Keratinocyte (primary cell): ENCODE results near the gene FURIN. TPM values are rescaled to one million over a fixed set of nuclear protein-coding genes. Genes with fewer than 3 reads are reported as not detected.
A peak's percentile ranks its signal among the peaks of the same experiment; 100 is the strongest.

Experiments used
- DNase-seq: peaks from one replicate; pipeline ENCODE4 v3.0.0-alpha.2; 2011; ENCODE audit warnings: low read depth, missing footprints, low spot score
- FAIRE-seq: peaks from 2 replicates; lab custom pipeline; 2011; peaks lifted over from hg19 to GRCh38; lab: Jason Lieb, UNC
- H2AFZ ChIP-seq: 2 replicates; pipeline ENCODE4 v1.6.0; 2012; ENCODE audit warnings: low read length, control low read depth, inconsistent platforms; ENCODE audit not compliant: control insufficient read depth
- H3K27ac ChIP-seq: 2 replicates; pipeline ENCODE4 v1.5.1; 2011; ENCODE audit warnings: low read length; ENCODE audit not compliant: control insufficient read depth, insufficient read depth
- H3K27me3 ChIP-seq: 3 replicates; pipeline ENCODE4 v1.6.0; 2011; ENCODE audit warnings: low read length; ENCODE audit not compliant: control insufficient read depth, insufficient read depth; ENCODE audit errors: extremely low read depth
- H3K36me3 ChIP-seq, 2 experiments: 2 replicates in 1 of 2; 3 replicates in 1 of 2; pipeline ENCODE4 v1.5.1; 2011; ENCODE audit warnings: low read length in 2 of 2, mild to moderate bottlenecking in 1 of 2; ENCODE audit not compliant: control insufficient read depth in 2 of 2, insufficient read depth in 2 of 2; ENCODE audit errors: extremely low read depth in 1 of 2
- H3K4me1 ChIP-seq: 3 replicates; pipeline ENCODE4 v1.5.1; 2011; ENCODE audit warnings: low read length; ENCODE audit not compliant: control insufficient read depth, insufficient read depth; ENCODE audit errors: extremely low read depth
- H3K4me2 ChIP-seq: 3 replicates; pipeline ENCODE4 v1.6.0; 2011; ENCODE audit warnings: low read depth, low read length; ENCODE audit not compliant: control insufficient read depth, insufficient read depth; ENCODE audit errors: extremely low read depth
- H3K4me3 ChIP-seq, 3 experiments: fragments of 200-600 bp in 1 of 3; sonication (generic) in 1 of 3; 2 replicates in 2 of 3; 3 replicates in 1 of 3; pipeline ENCODE4 v1.5.1; 2011 to 2016; ENCODE audit warnings: low read length in 3 of 3, mild to moderate bottlenecking in 3 of 3, control low read depth in 2 of 3, inconsistent platforms in 1 of 3, low read depth in 1 of 3, mixed read lengths in 1 of 3, mixed run types in 1 of 3, moderate library complexity in 1 of 3; ENCODE audit not compliant: control insufficient read depth in 2 of 3, insufficient read depth in 2 of 3; ENCODE audit errors: extremely low read depth in 1 of 3
- H3K79me2 ChIP-seq: 2 replicates; pipeline ENCODE4 v1.6.0; 2012; ENCODE audit warnings: low read length; ENCODE audit not compliant: control insufficient read depth, insufficient read depth
- H3K9ac ChIP-seq: 3 replicates; pipeline ENCODE4 v1.6.0; 2011; ENCODE audit warnings: low read length; ENCODE audit not compliant: control insufficient read depth, insufficient read depth; ENCODE audit errors: extremely low read depth
- H3K9me1 ChIP-seq: 3 replicates; pipeline ENCODE4 v1.6.0; 2011; ENCODE audit warnings: low read length; ENCODE audit not compliant: control insufficient read depth, insufficient read depth; ENCODE audit errors: extremely low read depth
- H3K9me3 ChIP-seq: 2 replicates; pipeline ENCODE4 v1.5.1; 2012; ENCODE audit warnings: low read depth, low read length; ENCODE audit not compliant: control insufficient read depth
- H4K20me1 ChIP-seq: 3 replicates; pipeline ENCODE4 v1.6.0; 2011; ENCODE audit warnings: low read length; ENCODE audit not compliant: control insufficient read depth, insufficient read depth; ENCODE audit errors: extremely low read depth
- EZH2 ChIP-seq: IDR thresholded peaks from one replicate; pipeline ENCODE4 v1.6.1; 2012; ENCODE audit warnings: inconsistent platforms, mild to moderate bottlenecking, low read length, moderate library complexity
- dilution Hi-C: fragments of 300-500 bp; cut with MboI; formaldehyde crosslinking; loops from one replicate; pipeline ENCODE4 v1.7.0; 2020; ENCODE audit warnings: low sequenced_read_pairs; ENCODE audit not compliant: extremely low pct_ligation_motif_present
- polyA plus RNA-seq, 5 experiments: library from polyadenylated mRNA; depleted of rRNA in 3 of 5; stranded (reverse) in 3 of 5; stranded (forward) in 1 of 5; unstranded in 1 of 5; fragments of >200 nt; gene quantifications; 1 replicate in 1 of 5; 2 replicates in 3 of 5; 3 replicates in 1 of 5; pipeline versions ENCODE4 v1.2.1 to v1.2.3, GENCODE V29; 2011 to 2012; ENCODE audit warnings: missing spikeins in 2 of 5, low read depth in 1 of 5, low replicate concordance in 1 of 5
- TF ChIP-seq, protein P1 (sequence below), 3 experiments: IDR thresholded peaks in 1 of 3; conservative IDR thresholded peaks in 1 of 3; optimal IDR thresholded peaks in 1 of 3; 2 replicates in 2 of 3; 3 replicates in 1 of 3; pipeline versions ENCODE3 to v1.5.1; 2011; ENCODE audit warnings: low read length in 3 of 3, mild to moderate bottlenecking in 3 of 3, moderate library complexity in 2 of 3, control low read depth in 1 of 3, inconsistent platforms in 1 of 3; ENCODE audit not compliant: insufficient read depth in 2 of 3; ENCODE audit errors: extremely low read depth in 1 of 3

FURIN gene
- polyA plus RNA-seq, 1 donor (not counting 4 experiments of a cell fraction or from before 2014, with no cell fraction given): 22.8 TPM

DNA sequence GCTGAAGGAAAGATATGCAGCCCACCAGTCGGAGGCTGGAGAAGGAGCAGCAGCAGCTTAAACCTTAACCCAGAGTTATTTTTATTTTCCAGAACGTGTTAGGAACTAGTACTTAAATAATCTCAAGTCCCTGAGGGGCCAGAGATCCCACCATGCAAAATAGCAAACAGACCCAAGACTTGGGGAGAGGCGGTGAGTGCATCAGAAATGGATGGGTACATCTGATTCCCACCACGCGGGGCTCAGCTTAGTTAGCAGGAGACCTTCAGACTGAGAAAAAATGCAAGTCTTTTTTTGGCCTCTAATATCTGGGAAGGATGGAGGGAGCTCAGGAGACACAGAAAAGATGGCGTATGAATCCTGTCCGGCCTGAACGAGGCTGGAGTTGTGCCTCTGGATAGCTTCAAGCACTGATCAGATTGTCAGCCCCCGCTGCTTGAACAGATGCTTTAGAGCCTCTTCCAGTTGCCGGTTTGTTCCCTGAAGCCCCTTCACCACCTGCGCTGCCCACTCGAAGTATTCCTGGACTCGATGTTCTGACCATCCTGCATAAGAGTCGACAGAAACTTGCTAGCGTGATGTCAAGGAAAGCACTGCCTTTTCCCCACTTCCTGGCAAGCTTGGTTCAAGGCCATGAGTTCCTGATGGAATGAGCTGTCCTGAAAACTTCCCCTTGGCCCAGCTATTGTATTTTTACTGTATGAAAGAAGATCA lies 62.6 kb downstream of the FURIN start:
- Histone ChIP-seq H3K4me1 (peaks cover 32% of the 10 kb centered on the region), H3K9me3 (no peaks in the 10 kb centered on the region), H2AFZ (no peak overlapping the region), H3K9me1 (no peaks in the 10 kb centered on the region), H4K20me1 (no peaks in the 10 kb centered on the region), H3K27me3 (no peaks in the 10 kb centered on the region), H3K4me2 (peak overlapping the region; percentile 90), H3K27ac (peak overlapping the region; percentile 83), H3K9ac (peak overlapping the region; percentile 83), H3K36me3 (no peaks in the 10 kb centered on the region), H3K4me3 (peak overlapping the region in 1 of 3 experiments; percentile 91), H3K79me2 (peaks cover 7% of the 10 kb centered on the region)
- DNase-seq (no peak), FAIRE-seq (no peak)
- dilution Hi-C loops: no loop called here
- TF ChIP-seq EZH2: no peak
- TF ChIP-seq, protein P1, sequence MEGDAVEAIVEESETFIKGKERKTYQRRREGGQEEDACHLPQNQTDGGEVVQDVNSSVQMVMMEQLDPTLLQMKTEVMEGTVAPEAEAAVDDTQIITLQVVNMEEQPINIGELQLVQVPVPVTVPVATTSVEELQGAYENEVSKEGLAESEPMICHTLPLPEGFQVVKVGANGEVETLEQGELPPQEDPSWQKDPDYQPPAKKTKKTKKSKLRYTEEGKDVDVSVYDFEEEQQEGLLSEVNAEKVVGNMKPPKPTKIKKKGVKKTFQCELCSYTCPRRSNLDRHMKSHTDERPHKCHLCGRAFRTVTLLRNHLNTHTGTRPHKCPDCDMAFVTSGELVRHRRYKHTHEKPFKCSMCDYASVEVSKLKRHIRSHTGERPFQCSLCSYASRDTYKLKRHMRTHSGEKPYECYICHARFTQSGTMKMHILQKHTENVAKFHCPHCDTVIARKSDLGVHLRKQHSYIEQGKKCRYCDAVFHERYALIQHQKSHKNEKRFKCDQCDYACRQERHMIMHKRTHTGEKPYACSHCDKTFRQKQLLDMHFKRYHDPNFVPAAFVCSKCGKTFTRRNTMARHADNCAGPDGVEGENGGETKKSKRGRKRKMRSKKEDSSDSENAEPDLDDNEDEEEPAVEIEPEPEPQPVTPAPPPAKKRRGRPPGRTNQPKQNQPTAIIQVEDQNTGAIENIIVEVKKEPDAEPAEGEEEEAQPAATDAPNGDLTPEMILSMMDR (optimal IDR thresholded peaks at IDR 0.05 in 1 of 3, IDR thresholded peaks at IDR 0.05 in 1 of 3, conservative IDR thresholded peaks at IDR 0.05 in 1 of 3; ENCODE audit: extremely low read depth in 1 of 3, insufficient read depth in 2 of 3, low read length in 3 of 3): no peak

DNA sequence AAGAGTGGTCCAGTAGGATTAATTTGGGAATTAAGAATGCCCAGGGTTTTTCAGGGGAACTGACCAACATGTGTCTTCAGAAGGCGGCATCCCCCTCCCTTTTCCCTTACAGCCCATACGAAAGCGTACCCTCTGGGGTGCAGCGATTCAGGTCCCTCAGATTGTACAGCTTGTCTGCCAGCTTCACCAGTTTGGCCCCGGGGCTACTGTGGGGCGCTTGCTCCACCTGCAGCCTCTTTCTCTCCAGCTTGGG lies 63.1 kb downstream of the FURIN start:
- DNase-seq (no peak), FAIRE-seq (no peak)
- no peak for TF ChIP-seq EZH2
- TF ChIP-seq, protein P1 (optimal IDR thresholded peaks at IDR 0.05 in 1 of 3, IDR thresholded peaks at IDR 0.05 in 1 of 3, conservative IDR thresholded peaks at IDR 0.05 in 1 of 3; ENCODE audit: extremely low read depth in 1 of 3, insufficient read depth in 2 of 3, low read length in 3 of 3): no peak
- Histone ChIP-seq H3K27me3 (no peaks in the 10 kb centered on the region), H3K4me1 (peaks cover 37% of the 10 kb centered on the region), H3K79me2 (peaks cover 12% of the 10 kb centered on the region), H3K27ac (peak overlapping the region; percentile 83), H3K9ac (peak overlapping the region; percentile 76), H3K4me3 (peak overlapping the region; percentile 78 to 91 (median 89)), H4K20me1 (no peaks in the 10 kb centered on the region), H3K4me2 (peak overlapping the region; percentile 90), H3K9me1 (no peaks in the 10 kb centered on the region), H2AFZ (no peak overlapping the region), H3K36me3 (peaks cover 2 to 3% of the 10 kb centered on the region in 2 experiments), H3K9me3 (no peaks in the 10 kb centered on the region)
- dilution Hi-C loops: no loop called here
